ENCODE measurements around the gene NMT1. TPM values are rescaled to one million over a fixed set of nuclear protein-coding genes. Genes with fewer than 3 reads are reported as not detected.

NMT1 gene
- total and polyA plus RNA-seq, 3 experiments from 2014 or later = 82.0 to 198 (median 189) TPM

GRCh38 chr17:45110676-45111611, 49.8 kb downstream of the NMT1 start:
- CTCF ChIA-PET = no interaction called here
- no peaks in the 10 kb centered on the region for H3K27me3 Mint-ChIP-seq
- no peaks in the 10 kb centered on the region for H3K4me1 ChIP-seq (ENCODE audit: insufficient read depth, low read length)
- no peak overlapping the region for H3K4me3 ChIP-seq (ENCODE audit: low read length)
- no peak for DNase-seq
- H3K4me1 Mint-ChIP-seq = no peaks in the 10 kb centered on the region
- H3K9me3 Mint-ChIP-seq = no peaks in the 10 kb centered on the region
- H3K9me3 ChIP-seq (ENCODE audit: low read length) = no peaks in the 10 kb centered on the region
- no peak overlapping the region for H3K27ac ChIP-seq (ENCODE audit: low read depth, low read length)
- H3K27me3 ChIP-seq (ENCODE audit: insufficient read depth, low read length, poor library complexity, severe bottlenecking) = no peaks in the 10 kb centered on the region
- H3K36me3 ChIP-seq (ENCODE audit: insufficient read depth, low read length) = peaks cover 5% of the 10 kb centered on the region
- POLR2A ChIA-PET = no interaction called here
- no peak overlapping the region for H3K4me3 Mint-ChIP-seq
- H3K27ac Mint-ChIP-seq = peak overlapping the region in 1 of 8 donors; percentile 77
- peaks cover 0 to 28% (median 4%) of the 10 kb centered on the region in 3 donors for H3K36me3 Mint-ChIP-seq

GRCh38 chr17:45111850-45112249, 50.7 kb downstream of the NMT1 start:
- Mint-ChIP-seq H3K4me1 (no peaks in the 10 kb centered on the region), H3K9me3 (no peaks in the 10 kb centered on the region), H3K36me3 (peaks cover 0 to 19% (median 2%) of the 10 kb centered on the region in 3 donors), H3K4me3 (no peak overlapping the region), H3K27ac (peak overlapping the region in 1 of 8 donors; percentile 77), H3K27me3 (no peaks in the 10 kb centered on the region)
- POLR2A ChIA-PET = no interaction called here
- Histone ChIP-seq H3K27ac (ENCODE audit: low read depth, low read length) (no peak overlapping the region), H3K4me3 (ENCODE audit: low read length) (no peak overlapping the region), H3K4me1 (ENCODE audit: insufficient read depth, low read length) (no peaks in the 10 kb centered on the region), H3K27me3 (ENCODE audit: insufficient read depth, low read length, poor library complexity, severe bottlenecking) (no peaks in the 10 kb centered on the region), H3K9me3 (ENCODE audit: low read length) (no peaks in the 10 kb centered on the region), H3K36me3 (ENCODE audit: insufficient read depth, low read length) (peaks cover under 1% of the 10 kb centered on the region)
- CTCF ChIA-PET = no interaction called here
- DNase-seq = no peak

DNA sequence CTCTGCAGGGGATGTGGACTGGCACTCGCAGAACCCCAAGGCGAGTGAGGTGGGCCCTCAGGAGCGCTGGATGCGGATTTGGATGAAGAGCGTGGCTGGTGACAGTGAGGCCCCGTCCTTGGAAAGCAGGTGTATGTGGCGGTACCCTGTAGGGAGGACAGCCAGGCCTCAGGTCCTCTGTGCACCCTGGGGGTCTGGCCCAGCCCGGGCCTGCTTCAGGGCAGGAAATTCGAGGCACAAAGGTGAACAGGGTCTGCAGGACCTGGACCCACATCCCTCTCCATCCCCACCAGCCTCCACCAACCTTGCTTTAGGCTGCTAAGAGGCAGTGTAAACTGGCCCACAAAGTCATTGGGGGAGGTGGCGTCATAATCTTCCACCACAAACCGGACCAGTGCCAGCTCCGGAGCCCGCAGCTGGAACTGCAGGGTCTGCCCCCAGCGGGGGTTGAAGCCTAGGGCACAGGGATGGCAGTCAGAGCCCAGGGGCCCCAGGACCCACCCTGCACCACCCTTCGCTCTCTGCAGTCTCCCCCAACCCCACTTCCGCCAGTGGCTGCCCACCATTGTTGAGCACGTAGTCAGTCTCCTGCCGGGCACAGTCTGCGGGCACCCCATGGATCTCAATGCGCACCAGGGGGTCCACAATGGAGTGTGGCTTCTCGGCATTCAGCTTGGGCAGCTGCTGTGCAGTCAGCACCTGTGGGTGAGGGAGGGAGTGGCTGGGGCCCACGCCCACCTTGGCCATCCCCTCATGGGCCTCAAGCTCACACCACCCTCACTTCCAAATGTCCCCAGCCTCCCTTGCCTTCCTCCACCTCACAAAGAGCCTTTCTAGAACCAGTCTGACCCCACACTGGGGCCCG, 51.7 kb downstream of the NMT1 start:
- DNase-seq = no peak
- ChIA-PET CTCF (no interaction called here), POLR2A (no interaction called here)
- H3K4me1 Mint-ChIP-seq = no peaks in the 10 kb centered on the region
- Histone ChIP-seq H3K4me3 (ENCODE audit: low read length) (no peak overlapping the region), H3K4me1 (ENCODE audit: insufficient read depth, low read length) (no peaks in the 10 kb centered on the region), H3K36me3 (ENCODE audit: insufficient read depth, low read length) (no peaks in the 10 kb centered on the region), H3K9me3 (ENCODE audit: low read length) (no peaks in the 10 kb centered on the region), H3K27ac (ENCODE audit: low read depth, low read length) (no peak overlapping the region), H3K27me3 (ENCODE audit: insufficient read depth, low read length, poor library complexity, severe bottlenecking) (no peaks in the 10 kb centered on the region)
- no peaks in the 10 kb centered on the region for H3K27me3 Mint-ChIP-seq
- H3K27ac Mint-ChIP-seq = peak overlapping the region in 1 of 8 donors; percentile 91
- no peaks in the 10 kb centered on the region for H3K9me3 Mint-ChIP-seq
- H3K36me3 Mint-ChIP-seq = peaks cover 0 to 10% (median 0%) of the 10 kb centered on the region in 3 donors
- no peak overlapping the region for H3K4me3 Mint-ChIP-seq

DNA sequence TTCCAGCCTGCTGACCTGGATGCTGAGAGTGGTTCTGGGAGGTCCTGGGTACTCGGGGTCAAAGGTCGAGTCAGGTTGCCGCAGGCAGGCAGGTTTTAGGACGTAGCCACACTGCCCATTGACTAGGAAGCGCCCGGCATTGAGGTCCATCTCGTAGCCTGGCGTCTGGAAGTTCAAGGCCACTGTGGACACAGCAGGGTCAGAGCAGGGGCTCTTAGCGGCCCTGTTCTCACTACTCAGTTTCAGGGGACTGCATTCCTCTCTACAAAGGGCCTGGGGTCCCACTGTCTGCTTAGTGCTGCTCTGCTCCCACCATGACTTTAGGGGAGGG, 52.3 kb downstream of the NMT1 start:
- H3K4me3 ChIP-seq (ENCODE audit: low read length) = no peak overlapping the region
- no peaks in the 10 kb centered on the region for H3K27me3 ChIP-seq (ENCODE audit: insufficient read depth, low read length, poor library complexity, severe bottlenecking)
- H3K27me3 Mint-ChIP-seq = peaks cover 0 to 1% of the 10 kb centered on the region in 2 donors
- H3K9me3 Mint-ChIP-seq = no peaks in the 10 kb centered on the region
- H3K9me3 ChIP-seq (ENCODE audit: low read length) = no peaks in the 10 kb centered on the region
- H3K4me3 Mint-ChIP-seq = no peak overlapping the region
- H3K27ac Mint-ChIP-seq = peak overlapping the region in 1 of 8 donors; percentile 91
- CTCF ChIA-PET = no interaction called here
- no peaks in the 10 kb centered on the region for H3K36me3 ChIP-seq (ENCODE audit: insufficient read depth, low read length)
- H3K4me1 ChIP-seq (ENCODE audit: insufficient read depth, low read length) = no peaks in the 10 kb centered on the region
- no peak for DNase-seq
- POLR2A ChIA-PET = no interaction called here
- H3K4me1 Mint-ChIP-seq = no peaks in the 10 kb centered on the region
- H3K36me3 Mint-ChIP-seq = peaks cover 0 to 4% (median 0%) of the 10 kb centered on the region in 3 donors
- H3K27ac ChIP-seq (ENCODE audit: low read depth, low read length) = no peak overlapping the region

GRCh38 chr17:45114117-45114932, 53.2 kb downstream of the NMT1 start:
- POLR2A ChIA-PET = no interaction called here
- Histone ChIP-seq H3K36me3 (ENCODE audit: insufficient read depth, low read length) (no peaks in the 10 kb centered on the region), H3K4me3 (ENCODE audit: low read length) (no peak overlapping the region), H3K4me1 (ENCODE audit: insufficient read depth, low read length) (no peaks in the 10 kb centered on the region), H3K27me3 (ENCODE audit: insufficient read depth, low read length, poor library complexity, severe bottlenecking) (no peaks in the 10 kb centered on the region), H3K9me3 (ENCODE audit: low read length) (no peaks in the 10 kb centered on the region), H3K27ac (ENCODE audit: low read depth, low read length) (no peak overlapping the region)
- DNase-seq = no peak
- no peaks in the 10 kb centered on the region for H3K4me1 Mint-ChIP-seq
- peaks cover 0 to 3% of the 10 kb centered on the region in 2 donors for H3K27me3 Mint-ChIP-seq
- peak overlapping the region in 1 of 8 donors; percentile 10 for H3K27ac Mint-ChIP-seq
- H3K36me3 Mint-ChIP-seq = no peaks in the 10 kb centered on the region
- CTCF ChIA-PET = no interaction called here
- no peaks in the 10 kb centered on the region for H3K9me3 Mint-ChIP-seq
- H3K4me3 Mint-ChIP-seq = no peak overlapping the region

DNA sequence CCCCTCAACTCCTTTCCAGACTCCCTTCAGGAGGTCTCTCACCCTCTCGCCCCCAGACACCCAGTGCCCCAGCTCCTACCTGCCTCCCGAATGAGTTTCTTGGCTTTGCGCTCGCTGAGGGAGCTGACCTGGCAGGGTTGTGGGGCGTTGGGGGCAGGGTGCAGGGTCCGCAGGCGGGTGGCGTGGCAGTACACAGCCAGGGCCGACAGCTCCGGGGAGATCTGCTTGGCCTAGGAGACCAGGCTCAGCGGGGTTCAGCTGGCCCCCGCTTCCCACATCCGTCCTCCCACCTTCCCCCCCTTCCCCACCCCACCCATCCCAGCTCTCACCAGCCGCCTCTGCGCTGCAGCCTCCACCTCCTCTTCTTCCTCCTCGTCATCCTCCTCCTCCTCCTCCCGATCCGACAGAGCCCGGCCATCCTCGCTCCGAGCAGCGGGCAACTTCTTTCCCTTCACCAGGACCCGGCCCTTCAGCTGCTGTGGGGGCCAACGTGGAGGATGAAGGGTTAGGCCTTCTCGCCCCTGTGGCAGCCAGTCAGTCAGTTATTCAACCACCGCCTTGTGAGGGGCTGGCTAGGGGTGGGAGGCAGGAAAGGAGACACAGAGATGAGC, 54.0 kb downstream of the NMT1 start:
- Mint-ChIP-seq H3K36me3 (no peaks in the 10 kb centered on the region), H3K27me3 (peaks cover 0 to 3% of the 10 kb centered on the region in 2 donors), H3K4me1 (no peaks in the 10 kb centered on the region), H3K9me3 (no peaks in the 10 kb centered on the region), H3K4me3 (no peak overlapping the region), H3K27ac (peak overlapping the region in 1 of 8 donors; percentile 17)
- H3K27me3 ChIP-seq (ENCODE audit: insufficient read depth, low read length, poor library complexity, severe bottlenecking) = no peaks in the 10 kb centered on the region
- no peaks in the 10 kb centered on the region for H3K4me1 ChIP-seq (ENCODE audit: insufficient read depth, low read length)
- CTCF ChIA-PET = no interaction called here
- no peak overlapping the region for H3K4me3 ChIP-seq (ENCODE audit: low read length)
- no peaks in the 10 kb centered on the region for H3K36me3 ChIP-seq (ENCODE audit: insufficient read depth, low read length)
- POLR2A ChIA-PET = no interaction called here
- no peak for DNase-seq
- no peak overlapping the region for H3K27ac ChIP-seq (ENCODE audit: low read depth, low read length)
- no peaks in the 10 kb centered on the region for H3K9me3 ChIP-seq (ENCODE audit: low read length)

DNA sequence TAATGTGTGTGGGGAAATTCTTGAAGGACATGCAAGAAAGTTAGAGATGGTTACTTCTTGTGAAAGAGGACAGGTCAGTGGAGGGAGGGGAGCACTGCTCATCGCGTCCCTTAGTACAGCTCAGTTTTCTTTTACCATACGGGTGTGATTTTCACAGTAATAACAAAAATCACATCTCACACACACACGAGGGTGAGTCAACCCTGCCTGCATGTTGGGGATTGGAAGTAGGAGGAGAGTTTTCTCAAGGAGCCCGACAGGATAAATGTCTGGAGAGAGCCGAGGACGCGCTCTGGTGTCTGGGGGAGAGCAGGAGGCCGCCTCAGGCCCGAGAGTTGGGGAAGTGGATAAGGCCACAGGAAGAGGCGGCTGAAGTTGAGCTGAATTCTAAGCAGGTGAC, 54.8 kb downstream of the NMT1 start:
- no peaks in the 10 kb centered on the region for H3K4me1 Mint-ChIP-seq
- H3K9me3 ChIP-seq (ENCODE audit: low read length) = no peaks in the 10 kb centered on the region
- no peaks in the 10 kb centered on the region for H3K9me3 Mint-ChIP-seq
- CTCF ChIA-PET = no interaction called here
- H3K4me1 ChIP-seq (ENCODE audit: insufficient read depth, low read length) = no peaks in the 10 kb centered on the region
- H3K4me3 ChIP-seq (ENCODE audit: low read length) = no peak overlapping the region
- H3K27ac ChIP-seq (ENCODE audit: low read depth, low read length) = no peak overlapping the region
- no peaks in the 10 kb centered on the region for H3K36me3 Mint-ChIP-seq
- no peaks in the 10 kb centered on the region for H3K27me3 ChIP-seq (ENCODE audit: insufficient read depth, low read length, poor library complexity, severe bottlenecking)
- no peak for DNase-seq
- no peak overlapping the region for H3K4me3 Mint-ChIP-seq
- no peak overlapping the region for H3K27ac Mint-ChIP-seq
- H3K36me3 ChIP-seq (ENCODE audit: insufficient read depth, low read length) = no peaks in the 10 kb centered on the region
- POLR2A ChIA-PET = no interaction called here
- peaks cover 0 to 3% of the 10 kb centered on the region in 2 donors for H3K27me3 Mint-ChIP-seq

Measured in CD8-positive, alpha-beta memory T cell (primary cell).